SK-N-SH treated with all-trans-retinoic acid at 6 μM for 48 hours (cell line): ENCODE data around the gene IRF1.

Experiments used
- CSDC2 ChIP-seq: fragments of 250-450 bp; sonication (Bioruptor Pico); IDR thresholded peaks from 2 replicates; pipeline ENCODE4 v1.5.0; 2020; ENCODE audit warnings: mild to moderate bottlenecking, moderate library complexity
- ISL1 ChIP-seq: fragments of 250-450 bp; sonication (Bioruptor Pico); IDR thresholded peaks from 2 replicates; pipeline ENCODE4 v2.1.2; 2022; ENCODE audit warnings: mild to moderate bottlenecking, moderate library complexity
- PATZ1 ChIP-seq: fragments of 250-450 bp; sonication (Bioruptor Pico); IDR thresholded peaks from 2 replicates; pipeline ENCODE4 v1.8.0; 2020; ENCODE audit warnings: mild to moderate bottlenecking, moderate library complexity, borderline replicate concordance
- PPARA ChIP-seq: fragments of 250-450 bp; sonication (Bioruptor Pico); IDR thresholded peaks from 2 replicates; pipeline ENCODE4 v1.5.0; 2020; ENCODE audit warnings: mild to moderate bottlenecking, borderline replicate concordance
- RARB ChIP-seq: fragments of 250-450 bp; sonication (Bioruptor Pico); IDR thresholded peaks from 2 replicates; pipeline ENCODE4 v1.8.0; 2021; ENCODE audit warnings: mild to moderate bottlenecking, moderate library complexity
- TCF4 ChIP-seq: fragments of 250-450 bp; sonication (Bioruptor Pico); IDR thresholded peaks from 2 replicates; pipeline ENCODE4 v1.8.0; 2021; ENCODE audit warnings: mild to moderate bottlenecking, moderate library complexity, borderline replicate concordance
- TOX ChIP-seq: fragments of 250-450 bp; sonication (Bioruptor Pico); IDR thresholded peaks from 2 replicates; pipeline ENCODE4 v1.8.0; 2021; ENCODE audit warnings: mild to moderate bottlenecking, moderate library complexity, borderline replicate concordance
- ZFP3 ChIP-seq: fragments of 250-450 bp; sonication (Bioruptor Pico); IDR thresholded peaks from 2 replicates; pipeline ENCODE4 v1.5.0; 2020; ENCODE audit warnings: mild to moderate bottlenecking, moderate library complexity
- ZNF565 ChIP-seq: fragments of 450-650 bp; formaldehyde crosslinking; conservative IDR thresholded peaks from 2 replicates; pipeline ENCODE4 v1.5.0; 2020; ENCODE audit warnings: low read depth, mild to moderate bottlenecking, moderate library complexity
- ZNF8 ChIP-seq: fragments of 450-650 bp; formaldehyde crosslinking; IDR thresholded peaks from 2 replicates; pipeline ENCODE4 v1.5.0; 2020; ENCODE audit warnings: mild to moderate bottlenecking, moderate library complexity

- TF ChIP-seq ZFP3 = no peak
- TF ChIP-seq PATZ1 = no peak
- no peak for TF ChIP-seq TCF4 (CRISPR knock-in tag)
- TF ChIP-seq PPARA (CRISPR knock-in tag) = no peak
- no peak for TF ChIP-seq ISL1 (CRISPR knock-in tag)
- TF ChIP-seq TOX = no peak
- no peak for TF ChIP-seq ZNF8 (CRISPR knock-in tag)
- TF ChIP-seq ZNF565 = no peak
- TF ChIP-seq RARB (CRISPR knock-in tag) = no peak
- TF ChIP-seq CSDC2 (CRISPR knock-in tag) = no peak
Observed at GRCh38 chr5:132480546-132480892, 10.1 kb downstream of the IRF1 start.
